AG08396 (cell line): ENCODE results near the gene LRPPRC.
"Not testable (repeated sequence)": the region's sequence is repeated elsewhere in the genome, so short reads cannot be mapped to it uniquely, and the experiment has no call there.

Experiments used
- DNase-seq: peaks from one replicate; pipeline ENCODE4 v3.0.0; 2012; ENCODE audit warnings: low spot score, mixed read lengths

The LRPPRC gene

DNA sequence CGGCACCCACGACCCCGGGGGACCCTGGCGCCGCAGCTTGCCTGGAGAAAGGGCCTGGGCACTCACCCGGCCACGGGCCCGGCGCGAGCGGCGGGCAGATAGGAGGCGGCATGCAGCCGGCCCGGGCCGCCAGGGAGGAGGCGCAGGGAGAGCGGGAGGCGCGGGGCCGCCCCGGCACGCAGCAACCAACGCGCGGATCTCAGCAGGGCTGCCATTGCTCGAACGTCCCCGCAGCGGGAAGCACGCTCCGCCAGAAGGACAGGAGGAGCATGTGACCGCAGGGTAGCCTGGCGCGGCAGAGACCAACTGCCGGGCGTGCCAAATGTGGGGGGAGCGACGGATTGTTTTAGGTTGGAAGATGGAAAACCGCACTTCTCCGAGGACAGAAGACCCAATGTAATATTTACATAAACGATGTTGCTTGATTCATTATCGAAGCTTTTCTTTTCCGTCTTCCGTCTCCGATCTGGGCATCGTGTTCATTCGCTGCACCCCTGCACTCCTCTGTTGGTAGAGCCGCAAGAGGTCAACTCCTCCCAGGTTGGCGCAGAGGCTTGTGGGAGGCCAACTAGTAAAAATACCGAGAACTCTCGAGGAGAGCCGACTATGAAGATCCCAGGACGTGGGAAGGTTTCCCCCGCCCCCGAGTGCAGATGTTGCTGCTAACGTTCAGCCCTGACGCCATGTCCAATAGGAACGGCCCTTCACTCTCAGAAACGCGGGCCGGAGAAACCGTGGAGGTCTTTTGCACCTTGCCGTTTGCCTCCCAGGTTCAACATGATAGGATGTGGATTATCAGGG is at the start of gene LRPPRC:
Gene LRPPRC (minus strand): TSS at position 257 of the 801 bp plus-strand sequence. CDS start 42 bp downstream, at position 215.
- DNase-seq: peak; percentile 96

DNA sequence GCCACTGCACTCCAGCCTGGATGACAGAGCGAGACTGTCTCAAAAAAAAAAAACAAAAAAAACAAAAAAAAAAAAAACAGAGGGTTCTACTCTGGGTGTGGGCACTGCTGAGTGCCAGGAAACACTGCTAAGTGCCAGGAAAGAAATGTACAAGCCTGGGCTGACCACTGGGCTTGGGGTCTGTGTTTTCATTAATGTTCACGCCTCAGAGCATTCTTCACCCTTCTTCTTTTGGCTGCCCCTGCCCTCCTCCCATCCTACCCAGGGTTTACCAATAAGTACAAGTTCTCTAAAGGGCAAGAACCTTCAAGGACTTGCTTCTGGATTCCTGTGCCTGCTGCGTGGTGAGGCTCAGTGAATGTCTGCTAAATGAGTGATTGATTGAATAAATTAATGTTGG is 49.3 kb upstream of the LRPPRC start:
- no peak for DNase-seq

DNA sequence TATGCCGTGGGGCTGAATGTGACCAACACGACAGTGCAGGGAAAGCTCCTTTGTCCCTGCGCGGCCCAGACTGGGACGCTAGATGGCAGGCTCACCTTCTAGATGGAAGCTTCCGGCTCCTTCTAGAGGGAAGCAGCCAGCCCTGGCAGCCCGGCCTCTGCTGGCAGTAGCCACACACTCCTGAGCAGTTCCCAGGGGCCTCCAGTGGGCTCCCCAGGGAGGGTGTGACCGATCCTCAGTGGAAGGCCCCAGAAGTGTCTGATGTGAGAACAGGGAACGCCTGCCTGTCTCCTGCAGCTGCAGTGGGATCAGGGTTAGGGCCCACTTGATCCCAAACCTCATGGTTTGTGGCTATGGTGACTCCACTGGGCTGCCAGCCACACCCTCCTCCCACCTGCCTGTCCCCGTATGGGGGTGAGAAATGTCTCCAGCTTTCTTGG is 48.5 kb upstream of the LRPPRC start:
- peak; percentile 88 for DNase-seq

DNA sequence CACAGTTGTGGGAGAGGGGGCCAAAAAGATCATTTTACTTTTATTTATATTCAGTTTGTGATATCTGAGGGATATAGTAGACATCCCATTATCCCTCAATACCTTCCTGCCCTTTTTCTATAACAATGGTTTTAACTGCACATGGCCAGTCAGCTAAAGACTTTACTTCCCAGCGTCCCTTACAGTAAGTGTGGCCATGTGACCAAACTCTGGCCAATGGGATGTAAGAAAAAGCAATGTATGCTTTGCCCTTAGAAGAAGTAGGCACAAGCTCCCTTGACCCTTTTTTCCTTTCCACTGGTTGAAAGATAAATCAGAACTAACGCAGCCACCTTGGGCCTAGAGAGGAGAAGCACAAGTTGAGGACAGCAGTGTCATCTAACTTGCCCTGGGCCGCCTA is 44.6 kb upstream of the LRPPRC start:
- DNase-seq: no peak

- no peak for DNase-seq
Measured at GRCh38 chr2:44038277-44038676, 42.5 kb upstream of the LRPPRC start.

GRCh38 chr2:44037221-44037620 is 41.4 kb upstream of the LRPPRC start:
- DNase-seq: no peak

- DNase-seq: no peak
Measured at GRCh38 chr2:44033947-44034346, 38.2 kb upstream of the LRPPRC start.

- DNase-seq: not testable (repeated sequence)
Measured at GRCh38 chr2:44027076-44027475, 31.3 kb upstream of the LRPPRC start.

DNA sequence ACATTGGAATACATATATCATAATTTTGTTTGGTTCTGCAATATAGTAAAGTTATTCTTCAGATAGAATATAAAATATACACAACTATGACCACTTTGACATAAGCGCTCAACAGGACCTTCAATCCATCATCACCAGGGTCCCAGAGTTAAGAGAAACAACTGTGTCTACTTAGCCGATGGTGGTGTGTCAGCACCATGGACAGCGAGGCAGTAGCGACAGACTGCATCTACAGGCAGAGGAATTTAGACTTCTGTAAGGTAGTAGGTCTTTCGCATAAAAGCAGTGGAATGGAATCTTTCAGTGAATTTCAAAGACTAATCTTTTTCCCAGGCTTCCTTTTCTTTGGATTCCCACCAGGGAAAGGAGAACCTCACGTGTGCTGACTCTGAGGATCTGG is 20.5 kb upstream of the LRPPRC start:
- peak; percentile 45 for DNase-seq

DNA sequence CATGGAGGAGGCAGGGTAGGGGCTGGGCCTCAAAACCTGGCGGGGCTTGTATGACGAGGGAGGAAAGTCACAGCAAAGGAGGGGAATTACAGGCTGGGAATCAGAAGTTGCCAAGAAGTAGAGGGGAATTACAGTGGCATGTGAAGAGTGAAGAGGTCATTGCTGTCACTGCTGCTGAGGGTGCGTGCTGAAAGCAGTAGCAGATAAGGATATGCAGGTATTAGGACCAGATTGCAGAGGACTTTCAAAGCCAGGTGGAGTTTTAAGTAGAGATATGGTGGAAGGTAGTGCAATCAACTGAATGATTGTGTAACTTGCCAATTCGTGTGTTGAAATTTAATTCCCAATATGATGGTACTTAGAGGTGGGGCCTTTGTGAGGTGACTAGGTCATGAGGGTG is 19.4 kb upstream of the LRPPRC start:
- DNase-seq: no peak

- not testable (repeated sequence) for DNase-seq
Measured at GRCh38 chr2:44013205-44013604, 17.4 kb upstream of the LRPPRC start.

DNA sequence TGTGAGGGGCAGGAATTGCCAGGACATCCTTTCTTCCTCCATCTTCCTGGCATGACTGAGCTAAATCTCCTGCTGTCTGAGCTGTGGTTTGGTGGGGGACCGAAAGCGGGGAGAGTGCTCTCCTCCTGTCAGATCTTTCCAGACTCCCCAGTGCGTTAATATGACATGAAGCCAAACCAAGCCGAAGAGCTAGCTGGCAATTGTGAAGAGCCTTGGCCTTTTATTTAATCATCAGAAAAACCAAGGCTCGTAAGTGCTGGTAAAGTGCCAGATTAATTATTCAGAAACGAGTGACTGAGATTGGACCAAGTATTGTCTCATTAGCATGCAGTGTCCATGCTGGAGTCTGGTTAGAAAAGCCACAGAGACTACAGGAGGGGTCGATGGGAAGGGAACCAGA is 14.5 kb upstream of the LRPPRC start:
- no peak for DNase-seq

DNA sequence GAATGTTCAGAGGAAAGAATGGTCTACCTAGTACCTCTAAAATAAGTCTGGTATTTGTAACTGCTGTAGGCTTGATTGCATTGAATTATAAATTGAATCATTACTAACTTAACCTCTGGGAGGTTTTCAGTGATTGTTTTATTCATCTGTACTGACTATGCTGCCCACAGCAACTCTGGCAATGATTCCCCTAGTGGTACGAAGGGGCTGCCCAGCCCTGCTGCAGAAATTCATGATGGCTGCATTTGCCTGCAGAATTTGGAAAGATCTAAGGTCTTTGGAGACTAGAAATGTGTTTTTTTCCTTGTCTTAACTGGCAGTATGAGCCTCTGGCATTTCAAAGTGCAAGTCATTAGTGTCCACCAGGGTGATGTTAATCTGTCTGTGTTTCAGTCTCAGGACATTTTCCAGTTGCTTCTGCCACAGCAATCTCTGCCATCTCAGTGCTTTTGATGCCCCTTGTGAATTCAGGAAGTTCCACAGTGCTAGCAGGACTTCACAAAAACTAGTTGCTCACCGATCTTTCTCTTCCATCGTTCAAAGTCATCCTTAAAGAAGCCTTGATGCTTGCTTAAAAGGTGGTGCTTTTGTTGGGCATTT is 13.4 kb upstream of the LRPPRC start:
- DNase-seq: no peak

DNA sequence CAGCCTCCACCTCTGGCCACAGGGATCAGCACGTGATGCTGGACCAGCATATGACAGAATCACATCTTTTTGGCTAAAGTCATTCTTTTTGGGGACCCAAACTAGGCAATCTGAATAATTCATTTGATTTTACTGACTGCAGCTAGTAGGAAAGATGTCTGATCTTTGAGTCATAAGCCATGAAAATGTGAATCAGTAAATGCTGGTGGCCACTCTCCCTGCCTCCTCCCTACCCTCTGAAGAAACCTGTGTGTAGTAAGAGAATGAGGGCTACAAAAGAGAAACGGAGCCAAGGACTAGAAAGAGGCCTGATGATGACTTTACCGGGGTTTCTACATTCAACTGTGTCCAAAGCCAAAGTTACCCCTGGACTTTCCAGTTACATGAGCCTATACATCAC is 10.1 kb upstream of the LRPPRC start:
- peak; percentile 14 for DNase-seq

DNA sequence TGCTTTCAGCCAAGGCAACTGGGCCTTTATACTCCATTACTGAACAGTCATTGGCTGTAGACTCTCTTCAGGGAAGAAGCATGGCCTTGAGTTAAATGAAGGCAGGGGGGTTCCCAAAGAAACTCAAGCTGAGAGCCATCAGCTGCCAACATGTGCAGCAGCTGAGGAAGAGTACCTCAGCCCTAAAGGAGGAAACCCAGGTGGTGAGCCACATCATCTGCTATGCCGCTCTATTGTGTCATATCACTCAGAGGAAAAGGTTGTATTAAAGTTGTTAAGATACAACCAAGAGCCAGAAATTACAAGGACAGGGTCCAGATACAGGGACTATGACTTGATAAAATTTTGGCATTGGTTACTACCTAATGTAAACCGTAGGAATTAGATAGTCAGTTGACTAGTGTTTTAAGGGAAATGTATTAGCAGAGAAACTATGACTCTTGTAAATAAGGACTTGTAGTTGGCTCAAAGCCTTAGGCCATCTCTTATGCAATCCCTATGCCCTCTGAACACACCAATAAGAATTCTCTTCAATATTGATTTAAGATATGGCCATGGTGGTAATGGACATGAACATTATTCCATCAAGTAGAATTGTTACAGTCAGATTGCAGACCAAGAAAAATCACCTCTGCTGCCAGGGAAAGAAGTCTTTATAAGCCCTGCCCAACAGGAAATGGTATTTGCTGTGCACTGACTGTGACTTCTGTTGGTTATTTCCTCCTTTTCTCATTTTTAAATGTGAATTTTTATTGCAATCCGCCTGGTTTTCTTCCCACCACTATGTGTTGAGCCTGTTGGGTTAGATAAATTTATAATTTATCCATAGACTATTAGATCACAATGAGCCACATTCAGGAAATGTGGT is 9.2 kb upstream of the LRPPRC start:
- DNase-seq: no peak

- no peak for DNase-seq
Measured at GRCh38 chr2:44001716-44002115, 5.9 kb upstream of the LRPPRC start.

- no peak for DNase-seq
Measured at GRCh38 chr2:43998263-43998662, 2.5 kb upstream of the LRPPRC start.

DNA sequence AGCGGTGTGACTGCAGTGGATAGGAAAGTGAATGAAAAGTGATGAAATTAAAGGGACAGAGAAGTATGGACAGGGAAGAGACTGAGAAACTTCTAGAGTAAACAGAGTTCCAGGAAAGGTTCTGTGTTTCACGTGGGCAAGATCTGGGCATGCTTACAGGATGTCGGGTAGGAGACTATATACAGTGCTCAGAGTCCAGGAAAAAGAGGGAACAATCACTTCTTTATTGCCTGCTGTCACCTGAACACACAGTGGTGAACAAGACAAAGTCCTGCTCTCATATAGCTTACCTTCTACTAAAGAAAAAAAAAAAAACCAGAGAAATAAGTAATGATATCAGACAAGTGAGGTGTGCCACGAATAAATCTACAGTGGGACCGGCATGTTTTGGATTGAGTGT is 2.4 kb downstream of the LRPPRC start:
- DNase-seq: no peak

DNA sequence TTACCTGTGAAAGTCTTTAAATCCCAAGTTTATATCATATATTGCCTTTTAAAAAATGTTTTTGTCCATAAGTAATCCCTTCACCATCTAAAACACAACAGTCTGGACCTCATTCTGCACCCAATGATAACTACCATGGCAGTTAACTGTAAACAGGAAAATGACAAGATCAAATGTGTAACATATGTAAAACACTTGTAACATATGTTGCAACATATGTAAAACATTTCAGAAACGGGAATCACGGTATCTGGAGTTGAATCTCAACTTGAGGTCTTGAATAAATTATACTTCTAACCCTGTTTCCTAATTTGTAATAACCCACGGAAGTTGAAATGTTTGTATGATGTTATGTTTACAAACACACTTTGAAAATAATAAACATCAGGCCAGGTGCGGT is 6.2 kb downstream of the LRPPRC start:
- DNase-seq: no peak

DNA sequence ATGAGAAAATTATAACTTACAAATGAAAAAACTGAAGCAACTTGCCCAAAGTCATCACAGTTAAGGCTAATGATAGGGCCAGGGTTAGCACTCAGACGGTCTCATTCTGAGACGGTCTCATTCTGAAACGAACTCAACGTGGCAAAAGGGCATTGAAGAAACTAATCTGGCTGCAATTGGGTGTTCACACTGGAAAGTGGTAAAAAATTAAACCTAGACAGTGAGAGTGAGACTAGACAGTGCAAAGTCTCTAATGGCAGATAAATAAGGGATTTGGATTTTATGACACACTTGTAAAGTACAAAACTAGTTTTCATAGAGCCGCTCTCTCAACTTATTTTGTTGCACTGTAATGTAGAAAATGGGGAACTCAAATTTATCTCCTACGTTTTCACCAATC is 9.2 kb downstream of the LRPPRC start:
- no peak for DNase-seq

DNA sequence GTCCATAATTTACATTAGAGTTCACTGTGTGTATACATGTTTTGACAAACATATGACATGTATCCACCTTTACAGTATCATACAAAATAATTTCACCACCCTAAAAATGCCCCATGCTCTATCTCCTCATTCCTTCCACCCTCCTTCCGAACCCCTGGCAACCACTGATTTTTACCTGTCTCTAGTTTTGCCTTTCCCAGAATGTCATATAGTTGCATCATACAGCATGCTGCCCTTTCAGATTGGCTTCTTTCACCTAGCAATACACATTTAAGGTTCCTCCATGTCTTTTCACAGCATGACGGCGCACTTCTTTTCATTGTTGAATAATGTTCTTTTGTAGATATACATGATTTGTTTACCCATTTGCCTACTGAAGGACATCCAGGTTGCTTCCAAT is 10.4 kb downstream of the LRPPRC start:
- DNase-seq: no peak

DNA sequence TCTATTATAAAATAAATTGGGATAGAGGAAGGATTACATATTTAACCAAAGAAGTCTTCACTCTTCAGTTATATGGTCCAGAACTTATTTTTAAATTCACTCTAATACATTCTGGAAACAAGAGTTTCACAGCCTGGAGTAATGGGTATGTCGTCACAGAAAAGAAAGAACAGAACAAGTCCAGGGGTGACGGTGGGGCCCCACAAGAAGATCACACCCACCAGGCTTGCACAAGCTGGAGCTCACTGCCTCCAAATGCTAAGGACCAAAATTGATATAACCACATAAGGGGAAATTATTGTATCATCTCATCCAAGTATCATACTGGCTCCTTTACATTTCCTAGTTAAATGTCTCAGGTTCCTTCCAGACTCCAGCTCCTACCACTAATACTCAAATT is 11.3 kb downstream of the LRPPRC start:
- no peak for DNase-seq

GRCh38 chr2:43980902-43981301 is 14.9 kb downstream of the LRPPRC start:
- no peak for DNase-seq
